SK-N-SH treated with all-trans-retinoic acid at 6 μM for 48 hours (cell line): ENCODE results near the gene CACNA1D.

Source experiments
- ATAC-seq: fragments of 200-7000 bp; cut with Tn5 transposase; 3 replicates; pipeline ENCODE4 v1.9.1; 2020; ENCODE audit warnings: mild to moderate bottlenecking, moderate library complexity
- ARNTL ChIP-seq: fragments of 450-650 bp; formaldehyde crosslinking; IDR thresholded peaks from 2 replicates; pipeline ENCODE4 v1.5.0; 2020; ENCODE audit warnings: low read depth, mild to moderate bottlenecking, moderate library complexity, borderline replicate concordance
- BACH2 ChIP-seq: fragments of 250-450 bp; sonication (Bioruptor Pico); IDR thresholded peaks from 2 replicates; pipeline ENCODE4 v1.9.0; 2021; ENCODE audit warnings: mild to moderate bottlenecking, borderline replicate concordance
- CSDC2 ChIP-seq: fragments of 250-450 bp; sonication (Bioruptor Pico); IDR thresholded peaks from 2 replicates; pipeline ENCODE4 v1.5.0; 2020; ENCODE audit warnings: mild to moderate bottlenecking, moderate library complexity
- ESRRG ChIP-seq: fragments of 250-450 bp; sonication (Bioruptor Pico); IDR thresholded peaks from 2 replicates; pipeline ENCODE4 v1.6.1; 2021; ENCODE audit warnings: mild to moderate bottlenecking
- GLIS3 ChIP-seq: fragments of 250-450 bp; sonication (Bioruptor Pico); IDR thresholded peaks from 2 replicates; pipeline ENCODE4 v1.5.0; 2020; ENCODE audit warnings: mild to moderate bottlenecking, moderate library complexity
- ISL1 ChIP-seq: fragments of 250-450 bp; sonication (Bioruptor Pico); IDR thresholded peaks from 2 replicates; pipeline ENCODE4 v2.1.2; 2022; ENCODE audit warnings: mild to moderate bottlenecking, moderate library complexity
- OSR1 ChIP-seq: fragments of 250-450 bp; sonication (Bioruptor Pico); IDR thresholded peaks from 2 replicates; pipeline ENCODE4 v1.8.0; 2022; ENCODE audit warnings: moderate library complexity, mild to moderate bottlenecking, inconsistent platforms
- PPARA ChIP-seq: fragments of 250-450 bp; sonication (Bioruptor Pico); IDR thresholded peaks from 2 replicates; pipeline ENCODE4 v1.5.0; 2020; ENCODE audit warnings: mild to moderate bottlenecking, borderline replicate concordance
- RARB ChIP-seq: fragments of 250-450 bp; sonication (Bioruptor Pico); IDR thresholded peaks from 2 replicates; pipeline ENCODE4 v1.8.0; 2021; ENCODE audit warnings: mild to moderate bottlenecking, moderate library complexity
- SNAI2 ChIP-seq: fragments of 250-450 bp; sonication (Bioruptor Pico); IDR thresholded peaks from 2 replicates; pipeline ENCODE4 v1.5.0; 2020; ENCODE audit warnings: mild to moderate bottlenecking, moderate library complexity
- TCF4 ChIP-seq: fragments of 250-450 bp; sonication (Bioruptor Pico); IDR thresholded peaks from 2 replicates; pipeline ENCODE4 v1.8.0; 2021; ENCODE audit warnings: mild to moderate bottlenecking, moderate library complexity, borderline replicate concordance
- TOX ChIP-seq: fragments of 250-450 bp; sonication (Bioruptor Pico); IDR thresholded peaks from 2 replicates; pipeline ENCODE4 v1.8.0; 2021; ENCODE audit warnings: mild to moderate bottlenecking, moderate library complexity, borderline replicate concordance
- ZFP3 ChIP-seq: fragments of 250-450 bp; sonication (Bioruptor Pico); IDR thresholded peaks from 2 replicates; pipeline ENCODE4 v1.5.0; 2020; ENCODE audit warnings: mild to moderate bottlenecking, moderate library complexity
- ZFP30 ChIP-seq: fragments of 450-650 bp; formaldehyde crosslinking; IDR thresholded peaks from 2 replicates; pipeline ENCODE4 v1.5.0; 2022; ENCODE audit warnings: mild to moderate bottlenecking, moderate library complexity
- ZNF565 ChIP-seq: fragments of 450-650 bp; formaldehyde crosslinking; conservative IDR thresholded peaks from 2 replicates; pipeline ENCODE4 v1.5.0; 2020; ENCODE audit warnings: low read depth, mild to moderate bottlenecking, moderate library complexity
- ZNF70 ChIP-seq: fragments of 450-650 bp; formaldehyde crosslinking; IDR thresholded peaks from 2 replicates; pipeline ENCODE4 v1.5.0; 2020; ENCODE audit warnings: mild to moderate bottlenecking, moderate library complexity
- ZNF8 ChIP-seq: fragments of 450-650 bp; formaldehyde crosslinking; IDR thresholded peaks from 2 replicates; pipeline ENCODE4 v1.5.0; 2020; ENCODE audit warnings: mild to moderate bottlenecking, moderate library complexity
- TF ChIP-seq, protein P1 (sequence below): fragments of 250-450 bp; sonication (Bioruptor Pico); IDR thresholded peaks from 2 replicates; pipeline ENCODE4 v1.5.0; 2020; ENCODE audit warnings: mild to moderate bottlenecking, moderate library complexity
- TF ChIP-seq, protein P2 (sequence below): fragments of 250-450 bp; sonication (Bioruptor Pico); IDR thresholded peaks from 2 replicates; pipeline ENCODE4 v1.5.1; 2020; ENCODE audit warnings: low read depth, mild to moderate bottlenecking, moderate library complexity
- TF ChIP-seq, protein P3 (sequence below): fragments of 250-450 bp; sonication (Bioruptor Pico); IDR thresholded peaks from 2 replicates; pipeline ENCODE4 v1.8.0; 2020; ENCODE audit warnings: mild to moderate bottlenecking, moderate library complexity, borderline replicate concordance
- TF ChIP-seq, protein P4 (sequence below): fragments of 250-450 bp; sonication (Bioruptor Pico); IDR thresholded peaks from 2 replicates; pipeline ENCODE4 v1.8.0; 2021; ENCODE audit warnings: low read depth, mild to moderate bottlenecking, moderate library complexity, borderline replicate concordance
- TF ChIP-seq, protein P5 (sequence below): fragments of 250-450 bp; sonication (Bioruptor Pico); IDR thresholded peaks from 2 replicates; pipeline ENCODE4 v1.5.1; 2021; ENCODE audit warnings: mild to moderate bottlenecking, moderate library complexity

The CACNA1D gene

DNA sequence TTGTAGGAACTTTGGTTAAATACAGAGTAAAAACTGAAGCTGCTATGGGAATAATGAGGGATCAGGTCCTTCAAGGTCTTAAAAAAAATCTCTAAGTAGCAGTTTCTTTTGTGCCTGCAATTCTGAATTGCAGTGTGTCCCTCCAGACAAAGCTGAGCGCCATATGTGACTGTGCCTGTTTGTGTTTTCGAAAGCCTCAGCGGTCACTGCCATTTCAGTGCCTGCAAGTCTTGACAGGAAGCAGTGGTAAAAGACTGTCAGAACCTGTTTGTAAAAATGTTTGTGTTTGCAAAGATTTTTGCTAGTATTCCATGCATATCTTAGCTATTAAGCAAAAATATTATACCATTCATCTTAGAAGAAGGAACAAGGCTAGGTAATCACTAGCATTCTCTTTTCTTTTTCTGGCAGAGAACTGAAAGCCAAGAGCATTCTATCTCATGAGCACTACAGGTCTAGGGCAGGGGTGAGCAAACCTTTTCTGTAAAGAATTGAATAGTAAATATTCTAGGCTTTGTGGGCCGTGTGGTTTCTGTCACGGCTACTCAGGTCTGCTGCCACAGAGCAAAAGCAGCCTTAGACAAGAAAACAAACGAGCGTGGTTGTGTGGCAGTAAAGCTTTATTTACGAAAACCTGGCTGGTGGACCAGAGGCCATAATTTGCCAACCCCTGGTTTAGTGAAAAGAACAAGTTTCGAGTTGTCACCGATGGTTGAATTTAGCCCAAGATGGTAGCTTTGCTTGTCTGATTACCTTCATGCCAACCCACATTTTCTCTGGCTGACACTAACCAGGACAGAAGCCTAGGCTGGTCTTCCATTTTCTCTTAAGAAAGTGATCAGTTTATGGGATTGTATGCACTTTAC lies 134.4 kb downstream of the CACNA1D start:
- no peak for ATAC-seq
- TF ChIP-seq PPARA (CRISPR knock-in tag): no peak
- TF ChIP-seq BACH2 (CRISPR knock-in tag): no peak
- TF ChIP-seq, all 23 proteins: peak for 0

DNA sequence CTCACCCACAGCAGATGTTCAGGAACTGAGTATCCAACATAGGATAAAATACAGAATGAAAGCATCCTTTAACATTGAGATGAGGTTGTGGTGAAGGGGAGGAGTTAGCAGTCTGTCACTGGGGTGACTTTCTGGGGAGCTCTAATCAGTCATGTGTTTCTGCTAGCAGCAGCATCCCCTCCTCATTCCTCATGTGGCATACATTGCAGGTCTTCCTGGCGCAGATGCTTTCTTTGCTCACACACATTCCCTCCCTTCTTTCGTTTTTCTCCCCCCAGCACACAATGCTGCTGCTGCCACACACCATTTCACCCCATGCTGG lies 135.0 kb downstream of the CACNA1D start:
- ATAC-seq: no peak
- TF ChIP-seq ZFP30 (CRISPR knock-in tag) (no peak), GLIS3 (CRISPR knock-in tag) (no peak), ZFP3 (CRISPR knock-in tag) (no peak), OSR1 (CRISPR knock-in tag) (no peak), BACH2 (CRISPR knock-in tag) (no peak), RARB (no peak), ZNF8 (no peak), TCF4 (CRISPR knock-in tag) (no peak), ZNF565 (CRISPR knock-in tag) (no peak), ARNTL (CRISPR knock-in tag) (no peak), ZNF70 (no peak), SNAI2 (CRISPR knock-in tag) (no peak), ESRRG (no peak), TOX (no peak)
- TF ChIP-seq, protein P1, sequence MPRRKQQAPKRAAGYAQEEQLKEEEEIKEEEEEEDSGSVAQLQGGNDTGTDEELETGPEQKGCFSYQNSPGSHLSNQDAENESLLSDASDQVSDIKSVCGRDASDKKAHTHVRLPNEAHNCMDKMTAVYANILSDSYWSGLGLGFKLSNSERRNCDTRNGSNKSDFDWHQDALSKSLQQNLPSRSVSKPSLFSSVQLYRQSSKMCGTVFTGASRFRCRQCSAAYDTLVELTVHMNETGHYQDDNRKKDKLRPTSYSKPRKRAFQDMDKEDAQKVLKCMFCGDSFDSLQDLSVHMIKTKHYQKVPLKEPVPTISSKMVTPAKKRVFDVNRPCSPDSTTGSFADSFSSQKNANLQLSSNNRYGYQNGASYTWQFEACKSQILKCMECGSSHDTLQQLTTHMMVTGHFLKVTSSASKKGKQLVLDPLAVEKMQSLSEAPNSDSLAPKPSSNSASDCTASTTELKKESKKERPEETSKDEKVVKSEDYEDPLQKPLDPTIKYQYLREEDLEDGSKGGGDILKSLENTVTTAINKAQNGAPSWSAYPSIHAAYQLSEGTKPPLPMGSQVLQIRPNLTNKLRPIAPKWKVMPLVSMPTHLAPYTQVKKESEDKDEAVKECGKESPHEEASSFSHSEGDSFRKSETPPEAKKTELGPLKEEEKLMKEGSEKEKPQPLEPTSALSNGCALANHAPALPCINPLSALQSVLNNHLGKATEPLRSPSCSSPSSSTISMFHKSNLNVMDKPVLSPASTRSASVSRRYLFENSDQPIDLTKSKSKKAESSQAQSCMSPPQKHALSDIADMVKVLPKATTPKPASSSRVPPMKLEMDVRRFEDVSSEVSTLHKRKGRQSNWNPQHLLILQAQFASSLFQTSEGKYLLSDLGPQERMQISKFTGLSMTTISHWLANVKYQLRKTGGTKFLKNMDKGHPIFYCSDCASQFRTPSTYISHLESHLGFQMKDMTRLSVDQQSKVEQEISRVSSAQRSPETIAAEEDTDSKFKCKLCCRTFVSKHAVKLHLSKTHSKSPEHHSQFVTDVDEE (CRISPR knock-in tag): no peak
- TF ChIP-seq, protein P2, sequence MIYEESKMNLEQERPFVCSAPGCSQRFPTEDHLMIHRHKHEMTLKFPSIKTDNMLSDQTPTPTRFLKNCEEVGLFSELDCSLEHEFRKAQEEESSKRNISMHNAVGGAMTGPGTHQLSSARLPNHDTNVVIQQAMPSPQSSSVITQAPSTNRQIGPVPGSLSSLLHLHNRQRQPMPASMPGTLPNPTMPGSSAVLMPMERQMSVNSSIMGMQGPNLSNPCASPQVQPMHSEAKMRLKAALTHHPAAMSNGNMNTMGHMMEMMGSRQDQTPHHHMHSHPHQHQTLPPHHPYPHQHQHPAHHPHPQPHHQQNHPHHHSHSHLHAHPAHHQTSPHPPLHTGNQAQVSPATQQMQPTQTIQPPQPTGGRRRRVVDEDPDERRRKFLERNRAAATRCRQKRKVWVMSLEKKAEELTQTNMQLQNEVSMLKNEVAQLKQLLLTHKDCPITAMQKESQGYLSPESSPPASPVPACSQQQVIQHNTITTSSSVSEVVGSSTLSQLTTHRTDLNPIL (CRISPR knock-in tag): no peak
- TF ChIP-seq, protein P3, sequence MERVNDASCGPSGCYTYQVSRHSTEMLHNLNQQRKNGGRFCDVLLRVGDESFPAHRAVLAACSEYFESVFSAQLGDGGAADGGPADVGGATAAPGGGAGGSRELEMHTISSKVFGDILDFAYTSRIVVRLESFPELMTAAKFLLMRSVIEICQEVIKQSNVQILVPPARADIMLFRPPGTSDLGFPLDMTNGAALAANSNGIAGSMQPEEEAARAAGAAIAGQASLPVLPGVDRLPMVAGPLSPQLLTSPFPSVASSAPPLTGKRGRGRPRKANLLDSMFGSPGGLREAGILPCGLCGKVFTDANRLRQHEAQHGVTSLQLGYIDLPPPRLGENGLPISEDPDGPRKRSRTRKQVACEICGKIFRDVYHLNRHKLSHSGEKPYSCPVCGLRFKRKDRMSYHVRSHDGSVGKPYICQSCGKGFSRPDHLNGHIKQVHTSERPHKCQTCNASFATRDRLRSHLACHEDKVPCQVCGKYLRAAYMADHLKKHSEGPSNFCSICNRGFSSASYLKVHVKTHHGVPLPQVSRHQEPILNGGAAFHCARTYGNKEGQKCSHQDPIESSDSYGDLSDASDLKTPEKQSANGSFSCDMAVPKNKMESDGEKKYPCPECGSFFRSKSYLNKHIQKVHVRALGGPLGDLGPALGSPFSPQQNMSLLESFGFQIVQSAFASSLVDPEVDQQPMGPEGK (CRISPR knock-in tag): no peak
- TF ChIP-seq, protein P4, sequence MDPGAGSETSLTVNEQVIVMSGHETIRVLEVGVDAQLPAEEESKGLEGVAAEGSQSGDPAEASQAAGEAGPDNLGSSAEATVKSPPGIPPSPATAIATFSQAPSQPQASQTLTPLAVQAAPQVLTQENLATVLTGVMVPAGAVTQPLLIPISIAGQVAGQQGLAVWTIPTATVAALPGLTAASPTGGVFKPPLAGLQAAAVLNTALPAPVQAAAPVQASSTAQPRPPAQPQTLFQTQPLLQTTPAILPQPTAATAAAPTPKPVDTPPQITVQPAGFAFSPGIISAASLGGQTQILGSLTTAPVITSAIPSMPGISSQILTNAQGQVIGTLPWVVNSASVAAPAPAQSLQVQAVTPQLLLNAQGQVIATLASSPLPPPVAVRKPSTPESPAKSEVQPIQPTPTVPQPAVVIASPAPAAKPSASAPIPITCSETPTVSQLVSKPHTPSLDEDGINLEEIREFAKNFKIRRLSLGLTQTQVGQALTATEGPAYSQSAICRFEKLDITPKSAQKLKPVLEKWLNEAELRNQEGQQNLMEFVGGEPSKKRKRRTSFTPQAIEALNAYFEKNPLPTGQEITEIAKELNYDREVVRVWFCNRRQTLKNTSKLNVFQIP: no peak
- TF ChIP-seq, protein P5, sequence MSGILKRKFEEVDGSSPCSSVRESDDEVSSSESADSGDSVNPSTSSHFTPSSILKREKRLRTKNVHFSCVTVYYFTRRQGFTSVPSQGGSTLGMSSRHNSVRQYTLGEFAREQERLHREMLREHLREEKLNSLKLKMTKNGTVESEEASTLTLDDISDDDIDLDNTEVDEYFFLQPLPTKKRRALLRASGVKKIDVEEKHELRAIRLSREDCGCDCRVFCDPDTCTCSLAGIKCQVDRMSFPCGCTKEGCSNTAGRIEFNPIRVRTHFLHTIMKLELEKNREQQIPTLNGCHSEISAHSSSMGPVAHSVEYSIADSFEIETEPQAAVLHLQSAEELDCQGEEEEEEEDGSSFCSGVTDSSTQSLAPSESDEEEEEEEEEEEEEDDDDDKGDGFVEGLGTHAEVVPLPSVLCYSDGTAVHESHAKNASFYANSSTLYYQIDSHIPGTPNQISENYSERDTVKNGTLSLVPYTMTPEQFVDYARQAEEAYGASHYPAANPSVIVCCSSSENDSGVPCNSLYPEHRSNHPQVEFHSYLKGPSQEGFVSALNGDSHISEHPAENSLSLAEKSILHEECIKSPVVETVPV: no peak

DNA sequence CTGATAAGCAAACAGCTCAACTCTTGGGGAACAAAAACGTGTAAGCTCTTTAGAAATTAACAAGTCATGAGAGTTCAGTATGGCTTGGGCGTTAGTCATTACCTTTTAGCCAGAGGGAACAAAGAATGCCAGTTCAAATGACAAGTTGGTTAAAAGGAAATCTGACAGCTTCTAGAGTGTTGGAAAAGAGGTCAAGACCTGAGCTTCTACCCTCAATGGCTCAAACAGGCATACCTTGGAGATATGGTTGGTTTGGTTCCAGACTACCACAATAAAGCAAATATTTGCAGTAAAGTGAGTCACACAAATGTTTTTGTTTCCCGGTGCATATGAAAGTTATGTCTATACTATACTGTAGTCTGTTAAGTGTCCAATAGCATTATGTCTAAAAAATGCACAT lies 136.1 kb downstream of the CACNA1D start:
- ATAC-seq: no peak
- no peak for TF ChIP-seq ISL1
- TF ChIP-seq, protein P4: no peak
- TF ChIP-seq, protein P5: no peak
- TF ChIP-seq, protein P1 (CRISPR knock-in tag): no peak
- no peak for TF ChIP-seq BACH2 (CRISPR knock-in tag)
- no peak for TF ChIP-seq OSR1 (CRISPR knock-in tag)
- no peak for TF ChIP-seq CSDC2
